Measurements from ENCODE around the gene CD40.
A peak's percentile ranks its signal among the peaks of the same experiment; 100 is the strongest.

Gene CD40

GRCh38 chr20:46117704-46118467 lies at the start of gene CD40:
Gene CD40, plus strand, starts transcription at chr20:46118314. Its CDS starts 30 bp downstream, at chr20:46118344.
- peak within 1 kb of the TSS; percentile 52 for H3K4me3 ChIP-seq (ENCODE audit: low read depth, low read length)
- TF ChIP-seq CTCF (conservative IDR thresholded peaks at IDR 0.05; ENCODE audit: low read depth, low read length): no peak
- peak; percentile 62 for DNase-seq (ENCODE audit: low read depth)

- H3K4me3 ChIP-seq (ENCODE audit: low read depth, low read length): no peak overlapping the region
- DNase-seq (ENCODE audit: low read depth): peak; percentile 89
- TF ChIP-seq CTCF (conservative IDR thresholded peaks at IDR 0.05; ENCODE audit: low read depth, low read length): no peak
Measured at GRCh38 chr20:46070215-46070900, 47.8 kb upstream of the CD40 start.

- no peak overlapping the region for H3K4me3 ChIP-seq (ENCODE audit: low read depth, low read length)
- no peak for TF ChIP-seq CTCF (conservative IDR thresholded peaks at IDR 0.05; ENCODE audit: low read depth, low read length)
- DNase-seq (ENCODE audit: low read depth): no peak
Measured at GRCh38 chr20:46071573-46071972, 46.5 kb upstream of the CD40 start.

GRCh38 chr20:46073024-46073423 lies 45.1 kb upstream of the CD40 start:
- no peak overlapping the region for H3K4me3 ChIP-seq (ENCODE audit: low read depth, low read length)
- no peak for TF ChIP-seq CTCF (conservative IDR thresholded peaks at IDR 0.05; ENCODE audit: low read depth, low read length)
- DNase-seq (ENCODE audit: low read depth): no peak

- no peak for TF ChIP-seq CTCF (conservative IDR thresholded peaks at IDR 0.05; ENCODE audit: low read depth, low read length)
- no peak overlapping the region for H3K4me3 ChIP-seq (ENCODE audit: low read depth, low read length)
- DNase-seq (ENCODE audit: low read depth): no peak
Measured at GRCh38 chr20:46073443-46073842, 44.7 kb upstream of the CD40 start.

GRCh38 chr20:46074006-46074405 lies 44.1 kb upstream of the CD40 start:
- H3K4me3 ChIP-seq (ENCODE audit: low read depth, low read length): no peak overlapping the region
- no peak for TF ChIP-seq CTCF (conservative IDR thresholded peaks at IDR 0.05; ENCODE audit: low read depth, low read length)
- no peak for DNase-seq (ENCODE audit: low read depth)
